MV-4-11 (cell line): Measurements from ENCODE around the gene MIEN1.
"Not testable (repeated sequence)": the region's sequence is repeated elsewhere in the genome, so short reads cannot be mapped to it uniquely, and the experiment has no call there.

Experiments
- DNase-seq: peaks from one replicate; lab custom pipeline; 2025; lab: John Stamatoyannopoulos, UW

Gene MIEN1

GRCh38 chr17:39716073-39716818, 14.1 kb downstream of the MIEN1 start:
- DNase-seq: no peak

DNA sequence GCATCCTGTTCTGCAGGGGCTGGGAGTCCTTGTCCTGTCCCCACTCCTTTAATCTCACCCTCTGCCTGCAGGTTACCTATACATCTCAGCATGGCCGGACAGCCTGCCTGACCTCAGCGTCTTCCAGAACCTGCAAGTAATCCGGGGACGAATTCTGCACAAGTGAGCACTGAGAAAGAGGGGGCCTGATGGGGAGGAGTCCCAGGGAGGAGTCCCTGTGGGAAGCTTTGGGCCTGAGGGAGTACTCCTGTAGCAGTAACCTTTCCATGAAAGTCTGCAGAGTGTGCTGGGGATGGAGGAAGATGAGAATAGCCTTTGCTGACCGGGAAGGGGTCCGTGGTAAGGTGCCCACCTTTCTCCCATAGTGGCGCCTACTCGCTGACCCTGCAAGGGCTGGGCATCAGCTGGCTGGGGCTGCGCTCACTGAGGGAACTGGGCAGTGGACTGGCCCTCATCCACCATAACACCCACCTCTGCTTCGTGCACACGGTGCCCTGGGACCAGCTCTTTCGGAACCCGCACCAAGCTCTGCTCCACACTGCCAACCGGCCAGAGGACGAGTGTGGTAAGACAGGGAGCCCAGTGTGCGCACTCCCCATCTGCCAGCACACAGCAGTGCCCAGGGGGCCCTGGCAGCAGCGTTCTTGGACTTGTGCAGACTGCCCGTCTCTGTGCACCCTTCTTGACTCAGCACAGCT, 14.8 kb downstream of the MIEN1 start:
- DNase-seq: no peak

- no peak for DNase-seq
Measured at GRCh38 chr17:39714234-39714633, 16.1 kb downstream of the MIEN1 start.

GRCh38 chr17:39711851-39712250, 18.5 kb downstream of the MIEN1 start:
- no peak for DNase-seq

DNA sequence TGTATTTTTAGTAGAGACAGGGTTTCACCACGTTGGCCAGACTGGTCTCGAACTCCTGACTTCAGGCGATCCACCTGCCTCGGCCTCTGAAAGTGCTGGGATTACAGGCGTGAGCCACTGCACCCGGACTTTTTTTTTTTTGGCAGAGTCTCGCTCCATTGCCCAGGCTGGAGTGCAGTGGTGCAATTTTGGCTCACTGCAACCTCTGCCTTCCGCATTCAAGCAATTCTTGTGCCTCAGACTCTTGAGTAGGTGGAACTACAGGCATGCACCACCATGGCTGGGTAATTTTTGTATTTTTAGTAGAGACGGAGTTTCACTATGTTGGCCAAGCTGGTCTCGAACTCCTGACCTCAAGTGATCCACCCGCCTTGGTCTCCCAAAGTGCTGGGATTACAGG, 19.3 kb downstream of the MIEN1 start:
- DNase-seq: not testable (repeated sequence)

- DNase-seq: no peak
Measured at GRCh38 chr17:39709998-39710964, 20.1 kb downstream of the MIEN1 start.

DNA sequence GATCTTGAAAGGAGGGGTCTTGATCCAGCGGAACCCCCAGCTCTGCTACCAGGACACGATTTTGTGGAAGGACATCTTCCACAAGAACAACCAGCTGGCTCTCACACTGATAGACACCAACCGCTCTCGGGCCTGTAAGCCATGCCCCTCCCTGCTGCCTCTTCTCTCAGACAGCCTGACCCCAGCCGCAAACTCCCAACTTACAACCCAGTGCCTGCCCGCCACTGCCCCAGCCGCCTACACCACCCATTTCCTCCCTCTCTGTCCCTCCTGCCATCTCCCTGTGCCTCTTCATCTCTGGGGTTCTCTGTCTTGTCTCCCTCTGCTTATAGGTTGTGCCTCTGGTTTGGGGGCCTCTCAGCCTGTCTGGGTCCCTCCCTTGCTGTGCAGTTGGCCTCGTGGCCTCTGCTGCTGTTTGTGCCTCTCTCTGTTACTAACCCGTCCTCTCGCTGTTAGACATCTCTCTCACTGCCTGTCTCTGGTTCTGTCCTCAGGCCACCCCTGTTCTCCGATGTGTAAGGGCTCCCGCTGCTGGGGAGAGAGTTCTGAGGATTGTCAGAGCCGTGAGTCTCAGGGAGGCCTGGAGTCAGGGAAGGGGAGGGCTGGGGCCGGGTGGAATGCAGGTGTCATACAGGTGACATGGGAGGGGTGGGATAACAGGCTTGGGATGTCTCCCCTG, 20.9 kb downstream of the MIEN1 start:
- DNase-seq: no peak

- no peak for DNase-seq
Measured at GRCh38 chr17:39706921-39707337, 23.4 kb downstream of the MIEN1 start.

DNA sequence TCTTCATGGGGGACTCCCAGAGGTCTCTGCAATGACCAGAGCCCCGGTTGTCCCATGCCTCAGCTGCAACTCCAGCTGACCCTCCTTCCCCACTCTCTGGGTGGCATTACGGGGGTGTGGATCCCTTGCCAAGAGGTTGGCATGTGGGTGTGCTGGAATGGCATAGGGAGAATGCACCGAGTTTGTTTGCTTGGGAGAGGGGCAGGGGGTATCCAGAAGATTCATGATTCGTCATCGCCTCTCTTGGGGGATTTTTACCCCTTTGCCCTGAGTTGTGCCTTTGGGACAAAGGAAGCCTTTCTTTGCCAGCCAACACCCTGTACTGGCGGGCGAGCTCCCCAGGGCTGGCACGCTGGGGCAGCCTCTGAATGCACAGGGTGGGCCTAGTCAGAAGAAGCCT, 23.9 kb downstream of the MIEN1 start:
- DNase-seq: no peak

DNA sequence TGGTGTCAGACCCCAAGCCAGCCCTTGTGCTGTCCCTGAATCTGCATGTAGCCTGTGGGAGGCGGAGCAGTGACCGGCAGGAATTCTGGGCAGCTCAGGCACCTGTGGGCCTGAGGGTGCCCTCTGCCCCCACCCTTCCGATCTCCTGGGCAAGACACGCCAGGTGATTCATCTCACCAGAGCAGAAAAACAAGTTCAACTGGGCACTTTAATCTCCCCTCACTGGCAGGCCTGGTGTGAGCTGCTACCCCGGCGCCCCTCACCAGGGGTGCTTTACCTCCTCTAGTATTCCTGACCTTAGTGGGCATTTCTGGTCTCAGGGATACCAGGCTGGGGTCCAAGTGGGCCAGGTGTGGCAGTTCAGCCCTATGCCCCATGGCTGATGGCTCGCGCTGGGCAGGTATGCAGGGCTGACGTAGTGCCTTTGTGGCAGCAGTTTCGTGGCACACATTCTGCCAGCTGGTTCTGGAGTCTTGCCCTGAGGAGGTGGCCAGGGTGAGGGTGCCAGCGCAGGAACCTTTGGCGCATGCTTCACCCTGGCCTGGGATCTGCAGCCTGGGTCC, 24.5 kb downstream of the MIEN1 start:
- no peak for DNase-seq

GRCh38 chr17:39704821-39705551, 25.3 kb downstream of the MIEN1 start:
- no peak for DNase-seq

GRCh38 chr17:39703913-39704312, 26.4 kb downstream of the MIEN1 start:
- DNase-seq: no peak

DNA sequence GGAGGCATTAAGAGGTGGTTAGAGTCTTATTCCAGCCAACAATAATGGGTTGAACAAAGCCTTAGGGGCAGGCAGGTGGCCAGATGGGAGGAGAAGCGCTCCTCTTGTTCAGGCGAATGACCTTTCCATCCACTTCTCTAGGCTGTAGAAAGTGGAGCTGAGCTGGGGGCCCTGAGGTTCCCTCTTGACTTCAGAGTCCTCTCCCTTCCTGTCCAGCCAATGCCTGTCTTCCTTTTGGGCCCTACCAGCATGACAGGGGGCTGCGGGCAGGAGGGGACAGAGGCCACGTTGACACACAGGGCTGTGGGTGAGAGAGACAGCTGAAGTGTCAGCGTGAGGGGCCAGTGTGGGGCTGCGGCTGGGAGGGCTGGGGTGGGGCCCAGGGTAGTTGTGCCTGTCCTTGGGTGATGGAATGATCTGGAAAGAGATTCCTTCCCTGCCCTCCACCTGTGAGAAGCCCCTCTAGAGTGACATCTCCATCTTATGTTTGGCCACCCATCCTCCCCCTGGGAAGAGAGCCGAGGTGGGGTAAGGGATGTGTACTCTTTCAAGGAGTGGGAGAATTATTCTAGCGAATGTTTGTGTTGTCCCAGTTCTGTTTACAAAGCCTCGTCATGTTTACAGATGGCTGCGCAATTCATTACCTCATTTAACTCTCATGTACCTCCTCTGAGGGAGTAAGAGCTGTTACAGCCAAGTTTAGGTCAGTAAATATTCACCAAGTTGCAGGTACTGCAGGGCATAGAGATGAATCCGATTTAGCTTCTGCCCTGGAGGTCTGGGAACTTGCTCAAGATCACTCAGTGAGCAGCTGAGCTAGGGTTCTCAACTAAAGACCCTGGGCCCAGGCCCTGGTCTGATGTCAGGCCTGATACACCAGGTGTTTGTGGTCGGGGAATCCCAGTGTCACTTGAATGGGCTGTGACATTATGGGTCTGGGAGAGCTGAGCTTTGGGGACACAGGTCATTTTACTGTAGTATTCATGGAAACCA, 27.1 kb downstream of the MIEN1 start:
- DNase-seq: no peak

DNA sequence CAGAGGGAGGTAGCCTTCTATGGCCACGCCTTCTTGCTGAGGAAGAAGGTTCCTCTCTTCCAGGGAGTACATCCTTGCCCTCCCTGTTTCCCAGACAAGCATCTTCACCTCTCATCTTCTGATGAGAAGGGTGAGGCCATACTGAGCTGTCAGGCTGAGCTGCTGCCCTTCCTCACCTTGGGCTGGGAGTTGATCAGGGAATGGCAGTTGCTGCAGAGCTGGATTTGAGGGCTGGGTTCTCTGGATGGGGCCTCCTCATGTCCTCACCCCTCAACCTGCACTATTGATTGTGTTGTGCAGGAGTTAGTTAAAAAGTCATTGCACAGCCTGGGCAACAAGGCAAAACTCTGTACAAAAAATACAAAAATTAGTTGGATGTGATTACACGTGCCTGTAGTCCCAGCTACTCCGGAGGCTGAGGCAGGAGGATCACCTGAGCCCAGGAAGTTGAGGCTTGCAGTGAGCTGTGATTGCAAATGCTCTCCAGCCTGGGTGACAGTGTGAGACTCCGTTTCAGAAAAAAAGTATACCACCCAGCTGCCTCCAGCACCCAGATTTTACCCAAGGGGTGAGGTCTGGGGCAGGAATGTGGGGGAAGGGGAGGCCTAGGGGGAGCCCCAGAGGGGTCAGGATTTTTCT, 28.4 kb downstream of the MIEN1 start:
- DNase-seq: no peak

- DNase-seq: no peak
Measured at GRCh38 chr17:39701012-39701783, 29.1 kb downstream of the MIEN1 start.

- no peak for DNase-seq
Measured at GRCh38 chr17:39700148-39700987, 30.0 kb downstream of the MIEN1 start.

GRCh38 chr17:39699818-39700147, 30.5 kb downstream of the MIEN1 start, which contains the start of gene ERBB2:
ERBB2 (plus strand) TSS chr17:39700064; CDS start chr17:39700239, 175 bp downstream.
- no peak for DNase-seq
